Measurements from ENCODE around the gene IMP4. TPM values are rescaled to one million over a fixed set of nuclear protein-coding genes. Genes with fewer than 3 reads are reported as not detected.

The IMP4 gene
- total and polyA plus RNA-seq, 2 of the 13 experiments (the other 11 are each of a cell fraction or from before 2014, with no cell fraction given) = 142 to 158 TPM

- no peak for TF ChIP-seq ZNF235 (CRISPR knock-in tag; IDR thresholded peaks at IDR 0.05; ENCODE audit: borderline replicate concordance)
- peak; percentile 74; the same call in 1 of the 2 replicates for TF ChIP-seq ZNF598 (CRISPR knock-in tag; IDR thresholded peaks at IDR 0.05; ENCODE audit: borderline replicate concordance)
- no peak for TF ChIP-seq ZNF329 (CRISPR knock-in tag; IDR thresholded peaks at IDR 0.05; ENCODE audit: low read depth)
- no peak for TF ChIP-seq MAF1 (CRISPR knock-in tag; IDR thresholded peaks at IDR 0.05; ENCODE audit: borderline replicate concordance)
- TF ChIP-seq ZNF776 (CRISPR knock-in tag; IDR thresholded peaks at IDR 0.05) = no peak
- no peak for TF ChIP-seq IRF1 (CRISPR knock-in tag; IDR thresholded peaks at IDR 0.05; ENCODE audit: low read depth)
- TF ChIP-seq NFYC (CRISPR knock-in tag; IDR thresholded peaks at IDR 0.05) = no peak
- TF ChIP-seq TRIM22 (IDR thresholded peaks at IDR 0.05) = no peak
- no peak for TF ChIP-seq ZC3H13 (CRISPR knock-in tag; IDR thresholded peaks at IDR 0.05)
- TF ChIP-seq RARG (CRISPR knock-in tag; IDR thresholded peaks at IDR 0.05; ENCODE audit: low read depth) = no peak
- TF ChIP-seq FOSL2 (CRISPR knock-in tag; IDR thresholded peaks at IDR 0.05) = peak; percentile 56
- TF ChIP-seq ZNF773 (CRISPR knock-in tag; IDR thresholded peaks at IDR 0.05; ENCODE audit: borderline replicate concordance) = no peak
- TF ChIP-seq ZSCAN31 (CRISPR knock-in tag; IDR thresholded peaks at IDR 0.05; ENCODE audit: low read depth) = no peak
- no peak for TF ChIP-seq SETDB1 (CRISPR knock-in tag; IDR thresholded peaks at IDR 0.05; ENCODE audit: borderline replicate concordance)
- no peak for TF ChIP-seq ZBTB10 (CRISPR knock-in tag; IDR thresholded peaks at IDR 0.05; ENCODE audit: borderline replicate concordance)
- no peak for TF ChIP-seq KDM6A (CRISPR knock-in tag; IDR thresholded peaks at IDR 0.05; ENCODE audit: low read depth)
- no peak for TF ChIP-seq ZNF781 (CRISPR knock-in tag; IDR thresholded peaks at IDR 0.05; ENCODE audit: borderline replicate concordance, not compliant biosample characterization)
- no peak for TF ChIP-seq SSRP1 (CRISPR knock-in tag; IDR thresholded peaks at IDR 0.05)
- TF ChIP-seq KDM2A (CRISPR knock-in tag; IDR thresholded peaks at IDR 0.05; ENCODE audit: borderline replicate concordance, low read depth) = peak; percentile 78; the same call in 1 of the 2 replicates
- TF ChIP-seq ZNF362 (CRISPR knock-in tag; IDR thresholded peaks at IDR 0.05; ENCODE audit: borderline replicate concordance) = no peak; the same call in 1 of the 2 replicates
- no peak for TF ChIP-seq MYPOP (CRISPR knock-in tag; IDR thresholded peaks at IDR 0.05)
- TF ChIP-seq SALL1 (CRISPR knock-in tag; IDR thresholded peaks at IDR 0.05) = peak; percentile 44; the same call in 1 of the 2 replicates
- peak; percentile 57; the same call in 1 of the 2 replicates for TF ChIP-seq TGIF2 (CRISPR knock-in tag; IDR thresholded peaks at IDR 0.05)
Measured at GRCh38 chr2:130332271-130333073, 10.2 kb upstream of the IMP4 start (continued).
